ENCODE measurements around the gene SPINK8. TPM values are rescaled to one million over a fixed set of nuclear protein-coding genes. Genes with fewer than 3 reads are reported as not detected.

Gene SPINK8
- total RNA-seq, 2 experiments from 2014 or later, result not detected

DNA sequence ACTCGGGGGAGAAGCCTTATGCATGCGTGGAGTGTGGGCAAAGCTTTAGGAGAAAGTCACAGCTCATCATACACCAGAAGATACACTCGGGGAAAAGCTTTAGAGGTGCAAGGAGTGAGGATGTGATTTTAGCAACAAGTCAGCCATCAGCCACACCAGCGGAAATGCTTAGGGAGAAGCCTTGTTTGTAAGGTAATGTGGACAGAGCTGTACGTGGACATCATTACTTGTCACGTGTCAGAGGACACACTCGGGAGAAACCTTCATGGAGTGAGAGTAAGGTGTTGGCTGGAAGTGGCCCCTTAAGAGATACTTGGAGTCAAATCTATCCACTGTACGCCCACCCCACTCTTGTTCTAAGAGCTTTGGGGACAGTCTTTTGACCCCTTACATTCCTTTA, 63.9 kb downstream of the SPINK8 start:
- intact Hi-C loops (cut with DNase I, micrococcal nuclease), result loop anchor here (2.0 kb wide), 2 partner anchors 31 to 81 kb away; partner anchors contain the start of genes NME6 (in 2 of the 2) and CDC25A (in 1 of the 2)
- ChIA-PET POLR2A (interaction anchor here (0.6 to 3.3 kb wide), 5 partner anchors 29 to 737 kb away, joined by 3 to 32 read pairs (median 3); partner anchors contain the start of genes CCDC51, NME6, WDR6 and ZNF589), CTCF (interaction anchor here (1.2 to 5.6 kb wide), 3 partner anchors 29 to 170 kb away, joined by 3 to 38 read pairs (median 14); partner anchors contain the start of genes CCDC51, TMA7 and ZNF589)
- TF ChIP-seq, protein P1, sequence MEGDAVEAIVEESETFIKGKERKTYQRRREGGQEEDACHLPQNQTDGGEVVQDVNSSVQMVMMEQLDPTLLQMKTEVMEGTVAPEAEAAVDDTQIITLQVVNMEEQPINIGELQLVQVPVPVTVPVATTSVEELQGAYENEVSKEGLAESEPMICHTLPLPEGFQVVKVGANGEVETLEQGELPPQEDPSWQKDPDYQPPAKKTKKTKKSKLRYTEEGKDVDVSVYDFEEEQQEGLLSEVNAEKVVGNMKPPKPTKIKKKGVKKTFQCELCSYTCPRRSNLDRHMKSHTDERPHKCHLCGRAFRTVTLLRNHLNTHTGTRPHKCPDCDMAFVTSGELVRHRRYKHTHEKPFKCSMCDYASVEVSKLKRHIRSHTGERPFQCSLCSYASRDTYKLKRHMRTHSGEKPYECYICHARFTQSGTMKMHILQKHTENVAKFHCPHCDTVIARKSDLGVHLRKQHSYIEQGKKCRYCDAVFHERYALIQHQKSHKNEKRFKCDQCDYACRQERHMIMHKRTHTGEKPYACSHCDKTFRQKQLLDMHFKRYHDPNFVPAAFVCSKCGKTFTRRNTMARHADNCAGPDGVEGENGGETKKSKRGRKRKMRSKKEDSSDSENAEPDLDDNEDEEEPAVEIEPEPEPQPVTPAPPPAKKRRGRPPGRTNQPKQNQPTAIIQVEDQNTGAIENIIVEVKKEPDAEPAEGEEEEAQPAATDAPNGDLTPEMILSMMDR (IDR thresholded peaks at IDR 0.05), result no peak
- Mint-ChIP-seq H3K27me3 (no peaks in the 10 kb centered on the region), H3K4me1 (ENCODE audit: low read depth) (peaks cover 41% of the 10 kb centered on the region), H3K9me3 (no peaks in the 10 kb centered on the region), H3K27ac (peak overlapping the region; percentile 87), H3K36me3 (ENCODE audit: low read depth) (peaks cover 13% of the 10 kb centered on the region), H3K4me3 (peak overlapping the region; percentile 74)
- DNase-seq, result no peak
- ATAC-seq (ENCODE audit: poor library complexity), result no peak
- peaks cover 32% of the 10 kb centered on the region for H3K4me1 ChIP-seq (ENCODE audit: insufficient read depth, low read length)
- H3K27me3 ChIP-seq (ENCODE audit: control insufficient read depth in 1 of 2, insufficient read depth in 2 of 2, low read length in 2 of 2), result no peaks in the 10 kb centered on the region
- H3K36me3 ChIP-seq (ENCODE audit: insufficient read depth, low read length), result peaks cover 12% of the 10 kb centered on the region
- H3K27ac ChIP-seq (ENCODE audit: low read depth in 1 of 2, low read length in 2 of 2), result peak overlapping the region; percentile 57 to 58
- H3K9me3 ChIP-seq (ENCODE audit: control insufficient read depth in 1 of 2, insufficient read depth in 1 of 2, low read length in 2 of 2), result no peaks in the 10 kb centered on the region
- H3K4me3 ChIP-seq (ENCODE audit: low read length), result peak overlapping the region; percentile 28

DNA sequence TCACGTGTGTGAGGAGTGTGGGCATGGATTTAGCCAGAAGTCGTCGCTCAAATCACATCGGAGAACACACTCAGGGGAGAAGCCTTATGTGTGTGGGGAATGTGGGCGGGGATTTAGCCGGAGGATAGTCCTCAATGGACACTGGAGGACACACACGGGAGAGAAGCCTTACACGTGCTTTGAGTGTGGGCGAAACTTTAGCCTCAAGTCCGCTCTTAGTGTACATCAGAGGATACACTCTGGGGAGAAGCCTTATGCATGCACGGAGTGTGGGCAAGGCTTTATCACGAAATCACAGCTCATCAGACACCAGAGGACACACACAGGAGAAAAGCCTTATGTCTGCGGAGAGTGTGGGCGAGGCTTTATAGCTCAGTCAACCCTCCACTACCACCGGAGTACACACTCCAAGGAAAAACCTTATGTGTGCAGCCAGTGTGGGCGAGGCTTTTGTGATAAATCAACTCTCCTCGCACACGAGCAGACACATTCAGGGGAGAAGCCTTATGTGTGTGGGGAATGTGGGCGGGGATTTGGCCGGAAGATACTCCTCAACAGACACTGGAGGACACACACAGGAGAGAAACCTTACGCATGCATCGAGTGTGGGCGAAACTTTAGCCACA, 64.4 kb downstream of the SPINK8 start:
- Histone ChIP-seq H3K9me3 (ENCODE audit: control insufficient read depth in 1 of 2, insufficient read depth in 1 of 2, low read length in 2 of 2) (no peaks in the 10 kb centered on the region), H3K4me1 (ENCODE audit: insufficient read depth, low read length) (peaks cover 32% of the 10 kb centered on the region), H3K4me3 (ENCODE audit: low read length) (peak overlapping the region; percentile 28), H3K36me3 (ENCODE audit: insufficient read depth, low read length) (peaks cover 12% of the 10 kb centered on the region), H3K27ac (ENCODE audit: low read depth in 1 of 2, low read length in 2 of 2) (peak overlapping the region; percentile 57 to 58), H3K27me3 (ENCODE audit: control insufficient read depth in 1 of 2, insufficient read depth in 2 of 2, low read length in 2 of 2) (no peaks in the 10 kb centered on the region)
- intact Hi-C loops (cut with DNase I, micrococcal nuclease), result loop anchor here (1.0 to 2.0 kb wide), 3 partner anchors 28 to 80 kb away; partner anchors contain the start of genes NME6 (in 2 of the 2), ZNF589 (in 2 of the 2) and CDC25A (in 1 of the 2)
- Mint-ChIP-seq H3K4me3 (peak overlapping the region; percentile 74), H3K27me3 (no peaks in the 10 kb centered on the region), H3K27ac (peak overlapping the region; percentile 87), H3K4me1 (ENCODE audit: low read depth) (peaks cover 41% of the 10 kb centered on the region), H3K9me3 (no peaks in the 10 kb centered on the region), H3K36me3 (ENCODE audit: low read depth) (peaks cover 16% of the 10 kb centered on the region)
- peak; percentile 12 for ATAC-seq (ENCODE audit: poor library complexity)
- ChIA-PET CTCF (interaction anchor here (1.2 to 5.6 kb wide), 7 partner anchors 26 to 289 kb away, joined by 3 to 38 read pairs (median 5); partner anchors contain the start of genes CCDC51, NME6, TMA7 and ZNF589), POLR2A (interaction anchor here (0.6 to 3.3 kb wide), 7 partner anchors 9 to 738 kb away, joined by 3 to 32 read pairs (median 6); partner anchors contain the start of genes NME6, PFKFB4, WDR6 and ZNF589)
- DNase-seq, result peak in 12 of 14 experiments; percentile 2 to 62 (median 32)
- TF ChIP-seq, protein P1 (IDR thresholded peaks at IDR 0.05), result no peak

DNA sequence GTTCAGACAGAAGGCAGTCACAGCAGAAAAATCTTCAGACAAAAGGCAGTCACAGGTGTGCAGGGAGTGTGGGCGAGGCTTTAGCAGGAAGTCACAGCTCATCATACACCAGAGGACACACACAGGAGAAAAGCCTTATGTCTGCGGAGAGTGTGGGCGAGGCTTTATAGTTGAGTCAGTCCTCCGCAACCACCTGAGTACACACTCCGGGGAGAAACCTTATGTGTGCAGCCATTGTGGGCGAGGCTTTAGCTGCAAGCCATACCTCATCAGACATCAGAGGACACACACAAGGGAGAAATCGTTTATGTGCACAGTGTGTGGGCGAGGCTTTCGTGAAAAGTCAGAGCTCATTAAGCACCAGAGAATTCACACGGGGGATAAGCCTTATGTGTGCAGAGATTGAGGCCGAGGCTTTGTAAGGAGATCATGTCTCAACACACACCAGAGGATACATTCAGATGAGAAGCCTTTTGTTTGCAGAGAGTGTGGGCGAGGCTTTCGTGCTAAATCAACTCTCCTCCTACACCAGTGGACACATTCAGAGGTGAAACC, 65.0 kb downstream of the SPINK8 start:
- DNase-seq (peak; percentile 55 to 90 (median 76)), ATAC-seq (ENCODE audit: poor library complexity) (peak; percentile 95)
- peaks cover 22% of the 10 kb centered on the region for H3K36me3 Mint-ChIP-seq (ENCODE audit: low read depth)
- ChIA-PET CTCF (interaction anchor here (1.2 to 5.6 kb wide), 8 partner anchors 14 to 290 kb away, joined by 3 to 38 read pairs (median 5); partner anchors contain the start of genes CCDC51, NME6, TMA7 and ZNF589), POLR2A (interaction anchor here (0.9 to 3.3 kb wide), 7 partner anchors 9 to 738 kb away, joined by 3 to 32 read pairs (median 6); partner anchors contain the start of genes NME6, PFKFB4, WDR6 and ZNF589)
- peak overlapping the region; percentile 74 for H3K4me3 Mint-ChIP-seq
- Histone ChIP-seq H3K36me3 (ENCODE audit: insufficient read depth, low read length) (peaks cover 18% of the 10 kb centered on the region), H3K4me3 (ENCODE audit: low read length) (peak overlapping the region; percentile 28), H3K4me1 (ENCODE audit: insufficient read depth, low read length) (peaks cover 28% of the 10 kb centered on the region), H3K9me3 (ENCODE audit: control insufficient read depth in 1 of 2, insufficient read depth in 1 of 2, low read length in 2 of 2) (no peaks in the 10 kb centered on the region), H3K27me3 (ENCODE audit: control insufficient read depth in 1 of 2, insufficient read depth in 2 of 2, low read length in 2 of 2) (no peaks in the 10 kb centered on the region), H3K27ac (ENCODE audit: low read depth in 1 of 2, low read length in 2 of 2) (peak overlapping the region; percentile 57 to 67)
- H3K27me3 Mint-ChIP-seq, result no peaks in the 10 kb centered on the region
- H3K9me3 Mint-ChIP-seq, result no peaks in the 10 kb centered on the region
- TF ChIP-seq, protein P1 (IDR thresholded peaks at IDR 0.05), result no peak
- H3K4me1 Mint-ChIP-seq (ENCODE audit: low read depth), result peaks cover 36% of the 10 kb centered on the region
- H3K27ac Mint-ChIP-seq, result peak overlapping the region; percentile 87
- intact Hi-C loops (cut with DNase I, micrococcal nuclease), result loop anchor here (1.0 to 2.0 kb wide), 3 partner anchors 27 to 80 kb away; partner anchors contain the start of genes NME6 (in 2 of the 2), ZNF589 (in 2 of the 2) and CDC25A (in 1 of the 2)
